ENCODE results near the gene BSN.

- TF ChIP-seq CTCF (IDR thresholded peaks at IDR 0.05) = no peak
- no peak for TF ChIP-seq POLR2AphosphoS5 (IDR thresholded peaks at IDR 0.05; ENCODE audit: low read depth, low read length)
- no peak for TF ChIP-seq SIN3A (IDR thresholded peaks at IDR 0.05; ENCODE audit: borderline replicate concordance, insufficient read depth, low read depth, low read length)
- TF ChIP-seq REST (IDR thresholded peaks at IDR 0.05; ENCODE audit: insufficient read depth in 1 of 2, low read depth in 2 of 2, low read length in 1 of 2) = no peak
Measured at GRCh38 chr3:49614936-49615335, 60.7 kb downstream of the BSN start.
